Activated gamma-delta T cell (primary cell): ENCODE measurements around the gene PLA1A.

Source experiments
- DNase-seq: peaks from one replicate; lab custom pipeline; 2025; lab: John Stamatoyannopoulos, UW

Gene PLA1A

DNA sequence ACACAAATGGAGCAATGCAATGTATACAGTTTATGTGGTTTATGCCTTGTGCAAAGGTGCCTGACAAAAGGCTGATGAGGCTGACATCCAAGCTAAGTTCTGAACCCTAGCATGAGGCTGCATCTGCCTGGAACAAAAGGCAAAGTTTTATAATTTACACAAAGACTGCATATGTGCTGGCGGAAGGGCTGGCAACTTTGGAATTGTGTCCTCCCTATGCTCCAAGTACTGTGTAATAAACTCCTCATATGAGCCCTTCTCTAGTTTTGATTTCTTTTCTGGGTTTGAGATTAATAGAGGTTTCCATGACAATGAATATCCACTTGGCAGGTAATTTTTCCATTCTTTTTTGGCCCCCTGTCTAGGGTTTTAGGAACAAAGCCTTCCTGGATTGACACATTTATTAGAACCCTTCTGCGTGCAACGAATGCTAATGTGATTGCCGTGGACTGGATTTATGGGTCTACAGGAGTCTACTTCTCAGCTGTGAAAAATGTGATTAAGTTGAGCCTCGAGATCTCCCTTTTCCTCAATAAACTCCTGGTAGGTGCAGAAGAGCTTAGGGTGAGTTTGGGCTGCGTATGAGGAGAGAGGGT lies 10.8 kb downstream of the PLA1A start:
- DNase-seq, result no peak

DNA sequence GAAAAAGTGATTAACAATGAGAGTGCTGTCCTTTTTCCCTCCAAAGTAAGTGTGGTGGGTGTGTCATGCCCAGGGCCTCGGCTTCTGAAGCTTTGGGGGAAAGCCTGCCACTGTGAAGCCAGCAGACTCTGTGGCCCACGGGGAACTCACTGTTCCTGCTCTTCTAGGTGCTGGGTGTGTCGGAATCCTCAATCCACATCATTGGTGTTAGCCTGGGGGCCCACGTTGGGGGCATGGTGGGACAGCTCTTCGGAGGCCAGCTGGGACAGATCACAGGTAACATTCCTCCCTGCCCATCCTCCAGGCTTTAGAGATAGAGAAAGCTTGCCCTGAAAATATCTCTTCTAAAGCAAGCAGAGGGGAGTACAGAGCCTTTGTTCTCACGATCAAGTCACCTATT lies 11.6 kb downstream of the PLA1A start:
- DNase-seq, result no peak

DNA sequence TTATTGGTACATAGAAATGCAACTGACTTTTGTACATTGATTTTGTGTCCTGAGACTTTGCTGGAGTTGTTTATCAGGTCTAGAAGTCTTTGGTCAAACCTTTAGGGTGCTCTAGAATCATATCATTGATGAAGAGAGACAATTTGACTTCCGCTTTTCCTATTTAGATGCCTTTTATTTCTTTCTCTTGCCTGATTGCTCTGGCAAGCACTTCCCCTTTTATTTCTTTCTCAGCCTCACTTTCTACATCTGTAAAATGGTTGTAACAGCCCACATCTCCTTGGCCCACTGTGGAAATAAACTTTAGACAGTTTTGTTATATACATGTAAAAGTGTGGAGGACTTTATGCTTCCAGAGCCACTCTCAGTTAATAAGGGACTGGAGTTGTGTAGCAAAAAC lies 14.0 kb downstream of the PLA1A start:
- DNase-seq, result no peak

- DNase-seq, result no peak
Measured at GRCh38 chr3:119613201-119613600, 15.5 kb downstream of the PLA1A start.

DNA sequence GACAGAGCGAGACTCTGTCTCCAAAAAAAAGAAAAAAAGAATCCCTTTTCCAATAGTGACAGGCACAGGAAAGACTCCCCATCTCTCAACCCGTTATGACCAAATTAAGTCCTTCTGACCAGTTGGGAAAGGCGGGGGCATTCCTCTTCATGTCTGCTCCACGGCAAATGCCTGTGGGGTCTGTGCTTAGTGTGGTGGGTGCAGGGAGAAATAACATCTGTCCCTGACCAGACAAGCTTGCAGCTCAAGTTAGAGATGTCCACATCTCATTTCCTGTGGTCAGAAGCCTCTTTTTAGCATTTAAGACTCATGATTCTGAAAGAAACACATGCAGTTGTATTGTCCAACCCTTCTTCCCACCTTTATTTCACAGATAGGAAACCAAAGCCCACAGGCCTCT lies 16.2 kb downstream of the PLA1A start:
- DNase-seq, result no peak

GRCh38 chr3:119616056-119616455 lies 18.4 kb downstream of the PLA1A start:
- no peak for DNase-seq

DNA sequence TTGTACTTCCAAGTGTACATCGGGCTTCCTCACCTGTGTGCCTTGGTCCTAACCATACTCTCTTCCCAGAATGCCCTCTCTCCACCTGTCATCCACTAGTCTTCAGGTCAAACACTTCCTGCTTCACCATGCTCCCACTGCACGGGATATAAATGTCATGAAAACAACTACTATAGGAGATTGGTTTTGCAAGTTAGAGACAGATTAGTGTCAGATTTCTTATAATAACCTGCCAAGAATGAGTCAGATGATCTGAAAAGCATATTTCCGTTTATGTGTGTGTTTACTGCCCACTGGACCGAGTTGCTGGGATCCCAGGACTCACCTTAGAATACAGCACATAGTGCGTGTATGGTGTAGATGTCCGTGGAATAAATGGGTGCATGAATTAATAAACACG lies 21.4 kb downstream of the PLA1A start:
- DNase-seq, result no peak

DNA sequence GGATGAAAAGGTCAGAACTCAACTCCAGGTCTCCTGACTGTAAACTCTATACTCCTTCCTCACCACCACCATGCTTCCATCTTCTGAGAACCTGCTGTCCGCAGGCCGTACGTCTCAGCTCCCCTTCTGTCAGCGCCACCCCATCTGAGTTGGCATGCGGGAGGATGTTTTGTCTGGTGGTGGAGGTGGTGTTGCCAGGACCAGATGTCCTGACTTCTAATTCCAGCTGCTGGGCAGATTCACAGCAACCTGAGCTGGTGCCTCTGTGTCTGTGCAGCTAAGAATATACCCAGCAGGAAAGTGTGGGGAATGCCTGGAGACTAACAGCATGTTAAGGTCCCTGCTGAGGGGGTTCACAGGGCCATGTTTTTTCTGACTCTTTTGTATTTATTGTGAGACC lies 23.2 kb downstream of the PLA1A start:
- no peak for DNase-seq

DNA sequence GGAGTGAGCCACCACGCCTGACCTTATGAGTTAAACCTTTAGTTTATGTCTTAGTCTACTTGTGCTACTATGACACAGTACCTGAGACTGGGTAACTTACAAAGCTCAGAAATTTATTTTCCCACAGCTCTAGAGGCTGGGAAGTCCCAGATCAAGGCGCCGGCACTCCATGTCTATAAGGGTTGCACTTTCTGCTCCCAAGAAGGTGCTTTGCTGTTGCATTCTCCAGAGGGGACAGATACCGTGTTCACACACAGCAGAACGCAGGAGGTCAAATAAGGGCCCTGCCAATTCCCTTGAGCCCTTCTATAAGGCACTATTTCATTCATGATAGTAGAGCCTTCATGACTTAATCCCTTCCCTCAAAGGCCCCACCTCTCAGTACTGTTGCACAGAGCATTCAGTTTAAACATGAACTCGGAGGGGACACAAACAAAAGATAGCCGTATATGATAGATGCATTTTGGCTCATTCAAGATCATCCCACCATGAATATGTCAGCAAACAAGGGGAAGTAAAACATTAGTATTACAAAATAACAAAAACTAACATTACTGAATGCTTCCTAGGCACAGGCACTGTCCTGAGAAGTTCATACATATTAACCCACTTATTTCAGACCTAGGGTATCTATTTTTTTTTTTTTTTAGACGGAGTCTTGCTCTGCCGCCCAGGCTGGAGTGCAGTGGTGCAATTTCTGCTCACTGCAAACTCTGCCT lies 26.5 kb downstream of the PLA1A start:
- DNase-seq, result no peak

- DNase-seq, result no peak
Measured at GRCh38 chr3:119625451-119626153, 27.9 kb downstream of the PLA1A start.

DNA sequence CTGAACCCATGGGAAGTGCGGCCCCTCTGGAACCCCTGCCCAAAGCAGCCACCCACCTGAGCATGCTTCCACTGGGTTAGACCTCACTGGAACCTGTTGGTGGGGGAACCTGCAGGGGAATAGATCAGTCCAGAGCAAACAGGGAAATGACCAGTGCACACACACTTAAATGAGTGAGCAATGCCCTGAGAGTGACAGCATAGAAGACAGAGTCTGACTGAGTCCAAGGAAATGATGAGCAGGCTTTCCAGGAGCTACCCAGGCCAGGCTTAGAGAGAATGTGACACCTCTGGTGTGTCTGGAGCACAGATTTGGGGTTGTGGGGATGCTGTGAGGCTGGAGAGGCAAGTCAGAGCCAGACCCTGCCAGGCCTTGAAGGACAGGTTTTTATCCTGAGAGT lies 28.5 kb downstream of the PLA1A start:
- no peak for DNase-seq

DNA sequence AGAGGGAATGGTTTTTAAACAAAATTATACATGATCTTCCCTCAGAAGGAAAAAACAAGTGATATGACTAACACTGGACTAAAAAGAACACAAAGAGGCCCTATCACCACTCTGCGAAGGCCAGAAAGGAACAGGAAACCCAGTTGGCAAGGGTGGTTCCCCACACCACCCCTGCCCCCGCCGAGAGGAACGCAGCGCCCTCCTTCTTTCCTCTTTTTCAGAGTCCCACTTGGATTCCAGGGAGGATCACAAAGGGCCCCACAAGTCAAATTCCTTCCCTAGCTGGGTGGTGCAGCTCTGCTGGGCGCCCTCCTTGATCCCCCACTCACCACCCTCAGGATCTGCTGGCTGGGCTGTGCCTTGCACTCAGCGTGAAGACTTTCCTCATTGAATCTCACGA lies 29.8 kb downstream of the PLA1A start:
- DNase-seq, result no peak

DNA sequence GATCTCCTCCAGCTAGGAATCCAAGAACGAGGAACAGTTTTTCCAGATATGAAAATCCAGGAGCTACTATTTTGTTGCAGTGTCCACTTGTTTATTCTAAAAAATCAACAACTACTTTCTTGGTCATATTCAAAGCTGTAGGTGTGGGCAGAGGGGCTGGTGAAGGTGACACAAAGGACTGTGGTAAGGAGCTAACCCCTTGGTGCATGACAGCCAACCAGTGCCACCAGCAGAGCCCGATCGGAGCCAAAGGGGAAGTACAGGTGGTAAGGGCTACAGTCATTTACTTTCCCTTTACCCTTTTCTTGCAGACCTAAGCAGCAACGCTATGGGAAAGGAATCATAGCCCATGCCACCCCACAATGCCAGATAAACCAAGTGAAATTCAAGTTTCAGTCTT lies 30.7 kb downstream of the PLA1A start:
- DNase-seq, result no peak

DNA sequence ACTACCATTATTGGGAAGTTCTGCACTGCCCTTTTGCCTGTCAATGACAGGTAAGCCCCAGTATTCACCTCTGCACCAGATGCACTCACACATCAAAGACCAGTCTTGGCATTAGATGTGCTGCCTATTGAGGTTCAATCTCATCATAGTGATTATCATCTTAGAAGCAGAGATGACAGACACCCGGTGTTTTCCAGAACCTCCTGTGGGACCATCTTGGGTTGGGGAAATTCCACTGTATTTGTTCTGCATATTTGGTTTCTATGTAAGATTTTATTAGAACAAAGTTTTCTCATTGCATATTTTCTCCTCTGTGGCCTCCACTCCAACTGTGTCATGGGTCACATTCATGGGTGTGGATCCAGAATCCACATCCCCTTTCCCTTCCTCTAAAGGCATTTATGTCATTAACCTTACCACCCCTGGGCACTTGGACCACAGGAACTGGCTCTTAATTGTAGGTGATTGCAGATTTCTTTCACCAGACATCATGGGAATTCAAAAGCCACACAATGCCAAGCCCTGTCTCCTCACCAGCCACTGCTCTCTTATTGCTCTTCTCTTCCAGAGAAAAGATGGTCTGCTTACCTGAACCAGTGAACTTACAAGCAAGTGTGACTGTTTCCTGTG lies 31.2 kb downstream of the PLA1A start:
- DNase-seq, result no peak

DNA sequence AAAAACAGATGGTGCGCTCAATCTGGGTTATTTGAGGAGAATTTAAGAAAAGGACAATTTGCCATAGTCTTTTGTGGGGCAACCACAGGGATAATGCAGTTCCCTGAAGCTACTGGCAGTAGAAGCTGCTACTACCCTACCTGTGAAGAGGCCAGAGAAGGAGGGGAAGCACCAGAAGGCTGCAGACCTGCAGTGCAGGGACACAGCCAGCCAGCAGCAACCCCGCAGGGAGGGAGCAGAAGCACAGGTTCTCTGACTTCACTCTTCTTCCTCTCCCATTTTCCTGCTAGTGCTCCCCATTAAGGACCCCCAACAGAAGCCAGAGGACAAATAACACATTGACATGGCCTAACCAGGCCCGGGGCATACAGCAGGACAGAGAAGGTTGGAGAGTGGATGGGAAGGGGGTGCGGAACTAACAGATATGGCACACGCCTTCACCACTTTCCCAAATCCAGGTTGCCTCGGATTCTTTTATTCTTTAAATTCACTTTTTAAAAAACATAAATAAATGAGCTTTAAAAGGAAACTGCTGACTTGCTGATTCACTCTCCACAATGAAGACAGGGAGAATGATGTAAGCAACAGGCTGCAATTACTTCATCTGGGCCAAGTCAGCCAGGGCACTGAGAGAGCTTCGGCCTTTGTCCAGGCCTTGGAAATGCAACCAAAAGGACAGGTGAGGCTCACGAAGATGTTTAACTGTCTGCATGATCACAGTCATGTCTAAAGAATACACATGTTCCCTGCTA lies 32.6 kb downstream of the PLA1A start:
- DNase-seq, result no peak

- DNase-seq, result no peak
Measured at GRCh38 chr3:119630880-119631329, 33.2 kb downstream of the PLA1A start.

DNA sequence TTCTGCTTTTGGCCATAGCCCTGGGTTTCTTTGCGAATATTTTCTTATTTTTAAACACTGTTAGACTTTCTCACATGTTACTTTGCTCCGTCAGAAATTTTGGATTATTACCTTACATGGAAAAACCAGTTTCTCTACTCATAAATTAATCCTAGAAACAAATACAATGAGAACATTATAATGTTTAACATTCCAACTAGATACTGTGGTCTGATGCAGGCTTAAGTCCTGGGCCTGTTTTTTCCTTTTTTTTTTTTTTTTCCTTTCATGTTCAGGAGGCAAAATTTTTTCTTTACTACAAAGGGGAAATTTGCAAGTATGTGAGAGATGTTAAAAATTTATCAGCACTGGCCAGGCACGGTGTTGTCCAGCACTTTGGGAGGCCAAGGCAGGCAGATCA lies 33.8 kb downstream of the PLA1A start:
- no peak for DNase-seq

- no peak for DNase-seq
Measured at GRCh38 chr3:119632216-119632615, 34.5 kb downstream of the PLA1A start.

DNA sequence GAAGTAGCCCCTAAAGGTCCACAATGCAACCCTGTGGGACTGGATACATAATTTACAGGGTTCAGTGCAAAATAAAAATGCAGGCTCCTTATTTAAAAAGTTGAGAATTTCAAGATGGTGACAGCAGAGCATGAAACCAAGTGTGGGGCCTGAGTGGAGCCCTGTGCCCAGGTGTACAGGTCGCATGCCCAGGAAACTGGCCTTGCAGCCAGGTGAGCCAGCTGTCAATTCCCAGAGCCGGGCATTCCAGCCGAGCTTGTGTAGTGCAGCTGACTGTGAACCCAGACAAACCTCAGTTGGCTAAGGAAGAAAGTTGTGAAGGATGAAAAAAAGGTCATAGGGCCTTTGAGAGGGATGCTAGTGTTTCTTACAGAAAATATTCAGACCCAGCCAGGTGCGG lies 35.1 kb downstream of the PLA1A start:
- DNase-seq, result no peak

DNA sequence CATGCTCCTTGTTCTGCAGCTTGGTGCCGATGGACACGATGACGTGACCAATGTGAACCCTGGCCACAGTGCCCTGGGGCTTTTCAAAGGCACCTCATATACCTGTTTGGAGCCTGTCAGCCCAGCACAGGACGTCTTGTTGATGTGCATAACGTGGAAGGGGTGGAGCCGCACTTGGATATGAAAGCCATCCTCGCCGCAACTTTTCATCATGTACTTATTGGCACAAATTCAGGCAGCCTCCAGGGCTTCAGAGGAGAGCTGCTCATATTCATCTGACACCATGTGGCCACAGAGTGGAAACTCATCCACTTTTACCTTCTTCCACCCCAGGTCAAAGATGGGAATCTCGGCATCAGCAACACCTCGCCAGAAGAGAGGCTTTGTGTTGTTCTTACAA lies 38.0 kb downstream of the PLA1A start:
- DNase-seq, result no peak

DNA sequence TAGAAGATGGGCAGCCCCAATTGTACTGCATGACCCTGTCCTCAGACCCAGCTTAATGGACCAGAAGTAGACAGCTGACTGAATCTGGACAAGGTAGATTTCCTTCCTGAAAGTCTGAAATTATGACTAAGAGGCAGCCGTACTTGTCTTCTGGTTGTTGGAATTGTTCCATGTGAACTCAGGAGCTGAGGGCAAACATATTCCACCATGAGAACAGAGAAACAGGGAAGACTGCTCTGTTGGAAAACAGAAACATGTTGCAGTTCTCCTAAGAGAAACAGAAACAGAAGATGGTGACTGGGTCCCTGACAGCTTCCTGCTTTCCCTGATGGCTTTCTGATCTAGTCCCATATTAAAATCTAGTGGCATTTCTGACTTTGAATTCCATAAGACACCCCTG lies 38.6 kb downstream of the PLA1A start:
- no peak for DNase-seq
